ENCODE data around the gene MEGF11. TPM values are rescaled to one million over a fixed set of nuclear protein-coding genes. Genes with fewer than 3 reads are reported as not detected.

Gene MEGF11
- total and polyA plus RNA-seq, 4 donors: 0.16 to 1.5 (median 0.50) TPM

- no peak overlapping the region for H3K4me3 ChIP-seq
- peak; percentile 75 to 79 (median 77) for DNase-seq
- peaks cover 0 to 1% (median 0%) of the 10 kb centered on the region in 4 donors for H3K9me3 ChIP-seq (ENCODE audit: control insufficient read depth in 4 of 4, insufficient read depth in 3 of 4, low read length in 3 of 4)
- peak; percentile 67 for ATAC-seq (ENCODE audit: insufficient read depth, low FRiP score)
- TF ChIP-seq, protein P1, sequence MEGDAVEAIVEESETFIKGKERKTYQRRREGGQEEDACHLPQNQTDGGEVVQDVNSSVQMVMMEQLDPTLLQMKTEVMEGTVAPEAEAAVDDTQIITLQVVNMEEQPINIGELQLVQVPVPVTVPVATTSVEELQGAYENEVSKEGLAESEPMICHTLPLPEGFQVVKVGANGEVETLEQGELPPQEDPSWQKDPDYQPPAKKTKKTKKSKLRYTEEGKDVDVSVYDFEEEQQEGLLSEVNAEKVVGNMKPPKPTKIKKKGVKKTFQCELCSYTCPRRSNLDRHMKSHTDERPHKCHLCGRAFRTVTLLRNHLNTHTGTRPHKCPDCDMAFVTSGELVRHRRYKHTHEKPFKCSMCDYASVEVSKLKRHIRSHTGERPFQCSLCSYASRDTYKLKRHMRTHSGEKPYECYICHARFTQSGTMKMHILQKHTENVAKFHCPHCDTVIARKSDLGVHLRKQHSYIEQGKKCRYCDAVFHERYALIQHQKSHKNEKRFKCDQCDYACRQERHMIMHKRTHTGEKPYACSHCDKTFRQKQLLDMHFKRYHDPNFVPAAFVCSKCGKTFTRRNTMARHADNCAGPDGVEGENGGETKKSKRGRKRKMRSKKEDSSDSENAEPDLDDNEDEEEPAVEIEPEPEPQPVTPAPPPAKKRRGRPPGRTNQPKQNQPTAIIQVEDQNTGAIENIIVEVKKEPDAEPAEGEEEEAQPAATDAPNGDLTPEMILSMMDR (IDR thresholded peaks at IDR 0.05; ENCODE audit: control extremely low read depth, extremely low read depth): peak; percentile 4
- no peak overlapping the region for H3K27ac ChIP-seq (ENCODE audit: low read depth in 1 of 2, low read length in 1 of 2)
- H3K4me1 ChIP-seq (ENCODE audit: control insufficient read depth in 5 of 5, insufficient read depth in 5 of 5, low read length in 5 of 5): peaks cover 0 to 14% (median 3%) of the 10 kb centered on the region in 5 donors
- peaks cover 0 to 15% (median 0%) of the 10 kb centered on the region in 4 donors for H3K36me3 ChIP-seq (ENCODE audit: control insufficient read depth in 4 of 4, insufficient read depth in 4 of 4, low read length in 4 of 4)
- H3K27me3 ChIP-seq (ENCODE audit: control insufficient read depth in 3 of 3, insufficient read depth in 3 of 3, low read length in 2 of 3): no peaks in the 10 kb centered on the region
- no peak overlapping the region for H3K9ac ChIP-seq (ENCODE audit: insufficient read depth in 1 of 2, low read length in 2 of 2)
- 56 to 77% methylated on average over 16 of the region's 16 CpGs for WGBS, 2 donors
These were observed 336.7 kb downstream of the MEGF11 start for GRCh38 chr15:65916664-65917406.

DNA sequence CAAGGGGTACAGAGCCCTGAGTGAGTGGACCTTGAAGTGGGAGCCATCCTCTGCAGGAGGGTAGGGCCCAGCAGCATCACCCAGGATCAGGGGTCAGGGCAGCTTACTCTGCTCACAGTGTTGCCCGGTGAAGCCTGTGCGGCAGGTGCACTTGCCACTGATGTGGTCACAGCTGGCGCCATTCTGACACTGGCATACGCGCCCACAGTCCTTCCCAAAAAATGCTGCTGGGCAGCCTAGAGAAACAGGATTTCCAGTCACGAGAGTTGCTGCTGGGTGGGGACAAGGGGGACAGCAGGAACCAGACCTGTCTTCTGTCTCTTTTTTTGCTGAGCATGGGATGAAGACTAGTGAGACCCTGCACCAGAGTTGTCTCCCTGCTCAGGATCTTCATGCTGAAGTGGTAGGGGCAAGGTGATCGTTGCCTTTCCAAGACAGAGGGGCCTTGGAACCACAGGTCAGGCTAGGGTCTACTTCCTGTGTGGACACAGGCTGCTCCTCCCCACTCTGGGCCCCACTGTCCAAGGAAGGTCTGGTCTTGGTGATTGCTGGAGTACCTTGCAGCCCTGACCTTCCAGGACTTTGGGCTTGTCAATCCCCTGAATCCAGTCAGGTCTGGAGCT is 337.4 kb downstream of the MEGF11 start:
- TF ChIP-seq, protein P1 (IDR thresholded peaks at IDR 0.05; ENCODE audit: control extremely low read depth, extremely low read depth): no peak
- Histone ChIP-seq H3K27me3 (ENCODE audit: control insufficient read depth in 3 of 3, insufficient read depth in 3 of 3, low read length in 2 of 3) (no peaks in the 10 kb centered on the region), H3K9me3 (ENCODE audit: control insufficient read depth in 4 of 4, insufficient read depth in 3 of 4, low read length in 3 of 4) (peaks cover 0 to 1% (median 0%) of the 10 kb centered on the region in 4 donors), H3K4me3 (no peak overlapping the region), H3K9ac (ENCODE audit: insufficient read depth in 1 of 2, low read length in 2 of 2) (no peak overlapping the region), H3K4me1 (ENCODE audit: control insufficient read depth in 5 of 5, insufficient read depth in 5 of 5, low read length in 5 of 5) (peaks cover 0 to 14% (median 3%) of the 10 kb centered on the region in 5 donors), H3K27ac (ENCODE audit: low read depth in 1 of 2, low read length in 1 of 2) (no peak overlapping the region), H3K36me3 (ENCODE audit: control insufficient read depth in 4 of 4, insufficient read depth in 4 of 4, low read length in 4 of 4) (peaks cover 0 to 18% (median 0%) of the 10 kb centered on the region in 4 donors)
- DNase-seq (no peak), ATAC-seq (ENCODE audit: insufficient read depth, low FRiP score) (no peak)
- WGBS, 2 donors: 84 to 85% methylated on average over 7 of the region's 7 CpGs

DNA sequence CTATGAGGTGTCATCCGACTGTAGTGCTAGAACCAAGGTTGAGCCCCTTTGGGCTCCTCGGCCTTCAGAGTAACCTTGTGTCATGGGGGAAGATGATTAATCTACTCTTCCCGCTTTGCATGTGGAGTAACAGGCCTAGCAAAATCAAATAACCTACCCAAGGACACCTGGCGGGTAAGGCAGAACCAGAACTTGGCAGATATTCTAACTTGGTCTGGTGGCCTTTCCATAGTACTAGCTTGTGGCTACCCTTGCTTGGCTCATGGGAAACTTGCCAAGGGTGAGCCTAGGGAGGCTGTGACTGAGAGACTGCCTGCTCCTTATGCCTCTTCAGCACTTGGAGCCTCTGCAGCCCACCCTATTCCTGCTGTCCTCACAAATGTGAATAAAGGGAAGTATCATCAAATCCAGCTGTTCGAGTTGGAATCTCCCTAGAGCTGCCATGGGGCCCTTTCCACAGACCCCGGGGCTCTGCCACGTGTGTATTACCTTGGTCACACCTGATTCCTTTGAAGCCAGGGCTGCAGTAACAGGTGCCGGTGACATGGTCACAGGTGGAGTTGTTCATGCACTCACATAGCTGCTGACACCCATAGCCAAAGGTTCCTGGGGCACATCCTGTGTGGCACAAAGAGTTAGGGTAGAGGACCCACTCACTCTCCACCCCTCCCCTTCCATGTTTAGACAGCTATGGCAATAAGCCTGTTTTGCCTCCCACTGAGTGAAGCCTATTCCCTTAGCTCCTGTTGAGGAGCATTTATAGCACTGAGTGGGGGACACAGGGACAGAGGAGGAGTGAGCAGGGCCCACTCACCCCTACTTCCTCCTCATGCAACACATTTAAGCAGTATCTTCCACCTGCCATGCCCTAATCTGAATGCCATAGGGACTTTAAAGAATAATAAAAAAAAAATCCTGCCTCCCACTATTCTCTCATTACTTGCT is 338.3 kb downstream of the MEGF11 start:
- Histone ChIP-seq H3K27me3 (ENCODE audit: control insufficient read depth in 3 of 3, insufficient read depth in 3 of 3, low read length in 2 of 3) (no peaks in the 10 kb centered on the region), H3K9me3 (ENCODE audit: control insufficient read depth in 4 of 4, insufficient read depth in 3 of 4, low read length in 3 of 4) (peaks cover 0 to 1% (median 0%) of the 10 kb centered on the region in 4 donors), H3K36me3 (ENCODE audit: control insufficient read depth in 4 of 4, insufficient read depth in 4 of 4, low read length in 4 of 4) (peaks cover 0 to 21% (median 0%) of the 10 kb centered on the region in 4 donors), H3K4me3 (no peak overlapping the region), H3K27ac (ENCODE audit: low read depth in 1 of 2, low read length in 1 of 2) (no peak overlapping the region), H3K4me1 (ENCODE audit: control insufficient read depth in 5 of 5, insufficient read depth in 5 of 5, low read length in 5 of 5) (peaks cover 0 to 13% (median 3%) of the 10 kb centered on the region in 5 donors), H3K9ac (ENCODE audit: insufficient read depth in 1 of 2, low read length in 2 of 2) (peak overlapping the region in 1 of 2 donors; percentile 25)
- TF ChIP-seq, protein P1 (IDR thresholded peaks at IDR 0.05; ENCODE audit: control extremely low read depth, extremely low read depth): no peak
- ATAC-seq (ENCODE audit: insufficient read depth, low FRiP score): no peak
- DNase-seq: no peak
- WGBS, 2 donors: 86 to 89% methylated on average over 8 of the region's 8 CpGs
